Tibial artery (tissue), 4 donors: ENCODE data around the gene CHRM4.
A peak's percentile ranks its signal among the peaks of the same experiment; 100 is the strongest.

Experiments used
- DNase-seq, 2 donors: peaks; one replicate each; pipeline ENCODE4 v3.0.0-alpha.2; 2019
- H3K27ac ChIP-seq, 2 donors: fragments of 200-600 bp; sonication (generic) in 1 of 2; 1 replicate in 1 of 2; 2 replicates in 1 of 2; pipeline ENCODE4 v1.5.1; 2018 to 2019; ENCODE audit warnings: mild to moderate bottlenecking in 1 of 2
- H3K27me3 ChIP-seq, 2 donors: fragments of 200-600 bp; sonication (generic) in 1 of 2; one replicate each; pipeline versions ENCODE4 v1.5.1 to v1.6.0; 2016 to 2019
- H3K36me3 ChIP-seq, 3 donors: fragments of 200-600 bp; sonication (generic) in 2 of 3; one replicate each; pipeline ENCODE4 v1.5.1; 2016 to 2019; ENCODE audit warnings: mild to moderate bottlenecking in 2 of 3
- H3K4me1 ChIP-seq, 4 donors: fragments of 200-600 bp; sonication (generic) in 2 of 4; 1 replicate in 3 of 4; 2 replicates in 1 of 4; pipeline ENCODE4 v1.5.1; 2016 to 2019
- H3K4me3 ChIP-seq, 2 donors: fragments of 200-600 bp; sonication (generic) in 1 of 2; 1 replicate in 1 of 2; 2 replicates in 1 of 2; pipeline ENCODE4 v1.5.1; 2018 to 2019; ENCODE audit warnings: mild to moderate bottlenecking in 2 of 2
- H3K9me3 ChIP-seq, 3 donors: fragments of 200-600 bp; sonication (generic) in 1 of 3; one replicate each; pipeline ENCODE4 v1.5.1; 2016 to 2019
- intact Hi-C: fragments of 100-400 bp; cut with DNase I; formaldehyde crosslinking; loops from one replicate; pipeline ENCODE4 v1.15.0; 2023; ENCODE audit warnings: low total_unique reads
- TF ChIP-seq, protein P1 (sequence below), 2 experiments: fragments of 200-600 bp in 1 of 2; fragments of 450-650 bp in 1 of 2; IDR thresholded peaks; one replicate each; pipeline ENCODE4 v1.5.1; 2017 to 2019; ENCODE audit warnings: antibody characterized with exemption in 2 of 2, mild to moderate bottlenecking in 1 of 2, moderate library complexity in 1 of 2

The CHRM4 gene

DNA sequence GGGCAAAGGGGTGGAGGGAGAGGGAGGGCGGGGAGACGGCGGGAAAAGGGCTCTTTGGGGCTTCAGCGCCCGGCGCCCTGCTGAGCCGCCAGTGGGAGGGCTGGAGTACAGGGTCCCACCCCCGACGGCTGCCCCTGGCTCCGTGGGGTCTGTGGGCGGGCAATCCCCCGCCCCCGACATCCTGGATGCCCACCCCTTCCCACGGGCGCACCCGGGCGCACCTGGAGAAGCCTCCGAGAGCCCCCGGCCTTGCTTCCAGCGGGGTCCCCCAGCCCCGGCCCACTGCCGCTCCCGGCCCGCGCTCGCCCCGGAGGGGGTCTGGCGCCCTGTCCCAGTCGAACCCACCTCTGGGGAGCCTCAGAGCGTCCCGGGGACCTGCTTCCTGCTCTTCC is 394 bp downstream of the CHRM4 start:
- DNase-seq = no peak
- H3K36me3 ChIP-seq = peaks cover 0 to 7% (median 0%) of the 10 kb centered on the region in 3 donors
- peaks cover 7 to 43% (median 35%) of the 10 kb centered on the region in 4 donors for H3K4me1 ChIP-seq
- TF ChIP-seq, protein P1, sequence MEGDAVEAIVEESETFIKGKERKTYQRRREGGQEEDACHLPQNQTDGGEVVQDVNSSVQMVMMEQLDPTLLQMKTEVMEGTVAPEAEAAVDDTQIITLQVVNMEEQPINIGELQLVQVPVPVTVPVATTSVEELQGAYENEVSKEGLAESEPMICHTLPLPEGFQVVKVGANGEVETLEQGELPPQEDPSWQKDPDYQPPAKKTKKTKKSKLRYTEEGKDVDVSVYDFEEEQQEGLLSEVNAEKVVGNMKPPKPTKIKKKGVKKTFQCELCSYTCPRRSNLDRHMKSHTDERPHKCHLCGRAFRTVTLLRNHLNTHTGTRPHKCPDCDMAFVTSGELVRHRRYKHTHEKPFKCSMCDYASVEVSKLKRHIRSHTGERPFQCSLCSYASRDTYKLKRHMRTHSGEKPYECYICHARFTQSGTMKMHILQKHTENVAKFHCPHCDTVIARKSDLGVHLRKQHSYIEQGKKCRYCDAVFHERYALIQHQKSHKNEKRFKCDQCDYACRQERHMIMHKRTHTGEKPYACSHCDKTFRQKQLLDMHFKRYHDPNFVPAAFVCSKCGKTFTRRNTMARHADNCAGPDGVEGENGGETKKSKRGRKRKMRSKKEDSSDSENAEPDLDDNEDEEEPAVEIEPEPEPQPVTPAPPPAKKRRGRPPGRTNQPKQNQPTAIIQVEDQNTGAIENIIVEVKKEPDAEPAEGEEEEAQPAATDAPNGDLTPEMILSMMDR (IDR thresholded peaks at IDR 0.05) = no peak
- H3K4me3 ChIP-seq = peak overlapping the region in 1 of 2 donors; percentile 7
- H3K27me3 ChIP-seq = peaks cover 3 to 63% of the 10 kb centered on the region in 2 donors
- H3K27ac ChIP-seq = no peak overlapping the region
- H3K9me3 ChIP-seq = no peaks in the 10 kb centered on the region
- intact Hi-C loops = loop anchor here (10.0 kb wide), 2 partner anchors 144 to 224 kb away; partner anchors contain the start of genes ATG13 and HARBI1

DNA sequence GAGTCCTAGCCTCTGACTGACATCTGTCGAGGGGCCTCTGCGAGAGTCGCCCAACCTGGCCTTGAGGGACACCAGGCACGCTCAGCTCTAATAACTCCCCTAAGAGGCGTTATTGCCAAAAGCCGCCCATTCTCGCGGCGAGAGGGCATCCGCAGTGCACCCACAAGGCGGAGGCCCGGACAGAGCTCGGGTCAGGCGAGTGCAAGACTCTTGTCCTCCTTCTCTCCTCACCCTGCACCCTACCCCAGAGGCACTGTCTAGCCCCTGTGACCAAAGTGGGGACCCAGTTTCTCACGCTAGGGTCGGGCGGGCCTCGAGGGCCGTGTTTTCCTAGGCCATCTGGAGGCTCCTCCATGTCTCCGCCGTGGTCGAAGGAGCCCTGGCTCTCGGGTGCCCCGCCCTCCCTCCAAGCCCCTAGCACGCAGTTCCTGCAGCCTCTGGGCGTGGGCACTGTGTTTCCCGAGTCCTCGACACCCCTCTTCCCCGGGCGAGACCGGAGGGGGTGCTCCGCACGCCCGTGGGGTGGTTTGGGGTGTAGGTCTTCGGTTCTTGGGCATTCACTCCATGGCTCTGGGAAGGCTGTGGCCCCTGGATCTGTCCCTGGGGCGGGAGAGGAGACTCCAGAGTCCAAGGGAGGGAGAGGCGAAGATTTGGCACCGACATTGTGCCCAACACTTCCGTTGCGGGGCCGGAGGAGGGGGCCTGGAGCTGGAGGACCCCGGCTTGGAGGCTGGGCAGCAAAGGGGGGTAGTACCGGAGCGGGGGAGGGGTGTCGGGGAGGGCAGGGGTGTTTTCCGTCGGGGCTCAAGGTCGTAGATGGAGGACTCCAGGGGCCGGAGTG is 1.0 kb downstream of the CHRM4 start:
- H3K4me3 ChIP-seq = no peak overlapping the region
- TF ChIP-seq, protein P1 (IDR thresholded peaks at IDR 0.05) = no peak
- H3K36me3 ChIP-seq = peaks cover 0 to under 1% (median 0%) of the 10 kb centered on the region in 3 donors
- H3K9me3 ChIP-seq = no peaks in the 10 kb centered on the region
- intact Hi-C loops = loop anchor here (10.0 kb wide), 2 partner anchors 144 to 224 kb away; partner anchors contain the start of genes ATG13 and HARBI1
- DNase-seq = no peak
- peaks cover 3 to 69% of the 10 kb centered on the region in 2 donors for H3K27me3 ChIP-seq
- no peak overlapping the region for H3K27ac ChIP-seq
- H3K4me1 ChIP-seq = peaks cover 7 to 43% (median 35%) of the 10 kb centered on the region in 4 donors

DNA sequence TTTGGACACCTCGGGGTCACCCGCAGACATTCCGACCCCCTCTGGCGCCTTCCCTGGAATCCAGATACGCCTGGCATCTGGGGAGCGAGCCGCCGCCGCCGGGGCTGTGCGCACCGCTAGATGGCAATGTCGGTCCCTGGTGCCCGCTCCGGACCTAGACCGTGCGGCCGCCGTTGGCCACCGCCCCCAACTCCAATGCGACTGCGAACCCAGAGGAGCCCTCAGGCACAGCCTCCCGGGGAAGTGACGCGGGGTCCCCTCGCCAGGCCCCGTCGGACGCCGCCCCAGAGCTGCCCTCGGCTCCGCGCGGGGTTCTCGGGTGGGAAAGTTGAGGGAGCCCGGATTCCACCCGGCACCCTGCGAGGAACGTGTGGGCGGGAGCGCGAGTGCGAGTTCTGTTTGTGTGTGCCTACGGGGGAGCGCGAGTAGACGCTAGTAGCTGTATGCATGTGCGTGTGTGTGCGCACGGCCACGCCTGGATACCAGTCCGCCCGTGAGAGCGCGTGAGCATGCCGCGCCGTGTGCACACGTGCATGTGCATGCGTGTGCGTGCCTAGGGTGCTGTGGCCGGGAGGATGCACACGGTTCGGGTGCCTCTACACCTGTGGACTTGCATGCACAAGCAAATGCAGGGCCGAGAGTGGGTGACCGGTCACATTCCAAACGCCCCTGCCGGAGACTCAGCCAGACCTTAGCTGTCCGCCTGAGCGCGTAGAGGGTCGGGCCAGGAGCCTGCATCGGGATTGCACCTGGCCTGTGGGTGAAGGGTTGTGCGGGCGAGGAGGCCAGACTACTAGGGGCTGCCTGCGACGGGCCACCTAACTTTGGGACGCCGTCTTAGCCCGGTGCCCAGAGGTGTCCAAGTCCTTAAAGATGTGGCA is 1.9 kb downstream of the CHRM4 start:
- Histone ChIP-seq H3K4me3 (peak overlapping the region; percentile 21 to 46), H3K9me3 (no peaks in the 10 kb centered on the region), H3K4me1 (peaks cover 7 to 43% (median 35%) of the 10 kb centered on the region in 4 donors), H3K36me3 (no peaks in the 10 kb centered on the region), H3K27ac (no peak overlapping the region), H3K27me3 (peaks cover 3 to 78% of the 10 kb centered on the region in 2 donors)
- DNase-seq = peak in 1 of 2 donors; percentile 39
- intact Hi-C loops = loop anchor here (10.0 kb wide), 2 partner anchors 145 to 225 kb away; partner anchors contain the start of genes ATG13 and HARBI1
- TF ChIP-seq, protein P1 (IDR thresholded peaks at IDR 0.05) = peak; percentile 57 to 73

DNA sequence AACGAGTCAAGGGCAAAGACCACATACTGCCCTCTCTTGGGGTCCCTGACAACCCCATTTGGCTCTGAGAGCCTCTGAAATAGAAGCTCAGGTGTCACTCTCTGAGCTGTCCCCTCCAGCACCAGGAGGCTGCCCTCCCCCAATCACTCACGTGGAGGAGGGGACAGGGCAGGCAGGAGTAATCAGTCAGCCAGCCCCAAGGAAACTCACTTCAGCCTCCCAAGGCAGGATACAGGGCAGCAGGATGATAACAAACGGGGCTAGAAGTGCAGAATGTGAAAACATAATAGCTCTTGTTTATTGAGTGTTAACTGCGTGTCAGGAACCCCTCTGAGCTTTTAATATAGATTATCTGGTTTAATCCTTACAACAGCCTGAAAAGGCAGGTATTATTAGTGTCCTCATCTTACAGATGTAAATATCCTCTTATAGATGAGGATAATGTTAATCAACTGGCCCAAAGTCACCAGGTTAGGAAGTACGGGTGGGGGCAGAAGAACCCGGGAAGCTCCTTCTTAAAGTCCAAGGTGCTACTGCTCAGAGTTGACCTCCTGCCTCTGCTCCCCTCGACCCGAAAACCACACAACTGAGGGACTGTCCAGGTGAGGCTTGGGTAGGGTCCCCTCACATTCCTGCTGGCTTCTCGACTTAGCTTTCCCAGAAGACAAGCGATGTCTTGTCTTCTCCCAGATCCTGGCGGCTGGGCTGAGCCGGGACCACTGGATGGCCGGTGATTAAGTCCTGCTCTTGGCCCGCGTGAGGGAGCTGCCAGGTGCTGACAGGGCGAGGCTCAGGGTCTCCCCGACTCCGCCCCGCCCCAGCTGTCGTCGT is 2.7 kb downstream of the CHRM4 start:
- H3K36me3 ChIP-seq = no peaks in the 10 kb centered on the region
- peaks cover 3 to 86% of the 10 kb centered on the region in 2 donors for H3K27me3 ChIP-seq
- H3K4me3 ChIP-seq = peak overlapping the region in 1 of 2 donors; percentile 21
- intact Hi-C loops = no loop called here
- no peak overlapping the region for H3K27ac ChIP-seq
- peaks cover 7 to 43% (median 35%) of the 10 kb centered on the region in 4 donors for H3K4me1 ChIP-seq
- TF ChIP-seq, protein P1 (IDR thresholded peaks at IDR 0.05) = no peak
- DNase-seq = peak in 1 of 2 donors; percentile 64
- no peaks in the 10 kb centered on the region for H3K9me3 ChIP-seq
